ENCODE measurements around the gene SYNE3. TPM values are rescaled to one million over a fixed set of nuclear protein-coding genes. Genes with fewer than 3 reads are reported as not detected.
A peak's percentile ranks its signal among the peaks of the same experiment; 100 is the strongest.

The SYNE3 gene
- total RNA-seq, 2 experiments from 2014 or later: 21.6 to 22.8 TPM

GRCh38 chr14:95481391-95482022 lies 34.9 kb downstream of the SYNE3 start:
- intact Hi-C loops (cut with micrococcal nuclease): loop anchor here (5.0 kb wide), 1 partner anchor 36 kb away; the partner anchor contains the start of gene SYNE3
- Mint-ChIP-seq H3K9me3 (no peaks in the 10 kb centered on the region), H3K4me1 (ENCODE audit: low read depth) (peaks cover 39% of the 10 kb centered on the region), H3K4me3 (no peak overlapping the region), H3K36me3 (ENCODE audit: low read depth) (peaks cover 2% of the 10 kb centered on the region), H3K27ac (no peak overlapping the region), H3K27me3 (ENCODE audit: low read depth) (no peaks in the 10 kb centered on the region)
- CTCF ChIA-PET: interaction anchor here (1.3 to 2.4 kb wide), 2 partner anchors 45 to 52 kb away, joined by 3 to 12 read pairs; no protein-coding TSS in a partner anchor
- DNase-seq: no peak

GRCh38 chr14:95480887-95481226 lies 35.6 kb downstream of the SYNE3 start:
- H3K4me1 Mint-ChIP-seq (ENCODE audit: low read depth): peaks cover 37% of the 10 kb centered on the region
- H3K27ac Mint-ChIP-seq: peak overlapping the region; percentile 79
- H3K4me3 Mint-ChIP-seq: no peak overlapping the region
- intact Hi-C loops (cut with micrococcal nuclease): loop anchor here (5.0 kb wide), 1 partner anchor 36 kb away; the partner anchor contains the start of gene SYNE3
- CTCF ChIA-PET: interaction anchor here (0.9 to 2.4 kb wide), 3 partner anchors 36 to 52 kb away, joined by 3 to 12 read pairs (median 3); no protein-coding TSS in a partner anchor
- no peaks in the 10 kb centered on the region for H3K9me3 Mint-ChIP-seq
- DNase-seq: no peak
- H3K27me3 Mint-ChIP-seq (ENCODE audit: low read depth): no peaks in the 10 kb centered on the region
- peaks cover 6% of the 10 kb centered on the region for H3K36me3 Mint-ChIP-seq (ENCODE audit: low read depth)

GRCh38 chr14:95480109-95480886 lies 36.2 kb downstream of the SYNE3 start:
- H3K9me3 Mint-ChIP-seq: no peaks in the 10 kb centered on the region
- intact Hi-C loops (cut with micrococcal nuclease): loop anchor here (5.0 kb wide), 1 partner anchor 37 kb away; the partner anchor contains the start of gene SYNE3
- peak overlapping the region; percentile 79 for H3K27ac Mint-ChIP-seq
- H3K4me1 Mint-ChIP-seq (ENCODE audit: low read depth): peaks cover 32% of the 10 kb centered on the region
- no peaks in the 10 kb centered on the region for H3K27me3 Mint-ChIP-seq (ENCODE audit: low read depth)
- no peak overlapping the region for H3K4me3 Mint-ChIP-seq
- CTCF ChIA-PET: interaction anchor here (0.9 to 2.4 kb wide), 3 partner anchors 36 to 53 kb away, joined by 3 to 12 read pairs (median 3); no protein-coding TSS in a partner anchor
- peak; percentile 30 for DNase-seq
- peaks cover 6% of the 10 kb centered on the region for H3K36me3 Mint-ChIP-seq (ENCODE audit: low read depth)

GRCh38 chr14:95479494-95479893 lies 37.0 kb downstream of the SYNE3 start:
- Mint-ChIP-seq H3K27me3 (ENCODE audit: low read depth) (no peaks in the 10 kb centered on the region), H3K9me3 (no peaks in the 10 kb centered on the region), H3K36me3 (ENCODE audit: low read depth) (peaks cover 8% of the 10 kb centered on the region), H3K4me3 (no peak overlapping the region), H3K27ac (no peak overlapping the region), H3K4me1 (ENCODE audit: low read depth) (peaks cover 33% of the 10 kb centered on the region)
- CTCF ChIA-PET: interaction anchor here (2.4 kb wide), 1 partner anchor 47 kb away, joined by 12 read pairs; no protein-coding TSS in a partner anchor
- intact Hi-C loops (cut with micrococcal nuclease): no loop called here
- no peak for DNase-seq

- no peak overlapping the region for H3K27ac Mint-ChIP-seq
- H3K27me3 Mint-ChIP-seq (ENCODE audit: low read depth): no peaks in the 10 kb centered on the region
- no peaks in the 10 kb centered on the region for H3K9me3 Mint-ChIP-seq
- intact Hi-C loops (cut with micrococcal nuclease): no loop called here
- CTCF ChIA-PET: interaction anchor here (0.5 to 0.9 kb wide), 2 partner anchors 17 to 106 kb away, joined by 3 to 4 read pairs; no protein-coding TSS in a partner anchor
- no peak overlapping the region for H3K4me3 Mint-ChIP-seq
- DNase-seq: no peak
- H3K36me3 Mint-ChIP-seq (ENCODE audit: low read depth): peaks cover 14% of the 10 kb centered on the region
- peaks cover 33% of the 10 kb centered on the region for H3K4me1 Mint-ChIP-seq (ENCODE audit: low read depth)
These were observed 37.6 kb downstream of the SYNE3 start for GRCh38 chr14:95478818-95479217.

- Mint-ChIP-seq H3K27ac (no peak overlapping the region), H3K36me3 (ENCODE audit: low read depth) (peaks cover 17% of the 10 kb centered on the region), H3K4me3 (no peak overlapping the region), H3K9me3 (no peaks in the 10 kb centered on the region), H3K27me3 (ENCODE audit: low read depth) (no peaks in the 10 kb centered on the region), H3K4me1 (ENCODE audit: low read depth) (peaks cover 36% of the 10 kb centered on the region)
- intact Hi-C loops (cut with micrococcal nuclease): no loop called here
- DNase-seq: no peak
- CTCF ChIA-PET: interaction anchor here (0.5 to 0.9 kb wide), 3 partner anchors 18 to 106 kb away, joined by 3 to 4 read pairs (median 3); no protein-coding TSS in a partner anchor
These were observed 38.1 kb downstream of the SYNE3 start for GRCh38 chr14:95478309-95478708.

- intact Hi-C loops (cut with micrococcal nuclease): no loop called here
- peaks cover 20% of the 10 kb centered on the region for H3K36me3 Mint-ChIP-seq (ENCODE audit: low read depth)
- DNase-seq: no peak
- CTCF ChIA-PET: interaction anchor here (0.9 kb wide), 1 partner anchor 21 kb away, joined by 3 read pairs; no protein-coding TSS in a partner anchor
- H3K27me3 Mint-ChIP-seq (ENCODE audit: low read depth): no peaks in the 10 kb centered on the region
- no peak overlapping the region for H3K27ac Mint-ChIP-seq
- H3K4me1 Mint-ChIP-seq (ENCODE audit: low read depth): peaks cover 41% of the 10 kb centered on the region
- H3K9me3 Mint-ChIP-seq: no peaks in the 10 kb centered on the region
- no peak overlapping the region for H3K4me3 Mint-ChIP-seq
These were observed 38.8 kb downstream of the SYNE3 start for GRCh38 chr14:95477411-95478269.

- H3K4me3 Mint-ChIP-seq: no peak overlapping the region
- H3K27ac Mint-ChIP-seq: no peak overlapping the region
- intact Hi-C loops (cut with micrococcal nuclease): no loop called here
- peaks cover 44% of the 10 kb centered on the region for H3K4me1 Mint-ChIP-seq (ENCODE audit: low read depth)
- H3K9me3 Mint-ChIP-seq: no peaks in the 10 kb centered on the region
- DNase-seq: no peak
- no peaks in the 10 kb centered on the region for H3K27me3 Mint-ChIP-seq (ENCODE audit: low read depth)
- H3K36me3 Mint-ChIP-seq (ENCODE audit: low read depth): peaks cover 24% of the 10 kb centered on the region
- CTCF ChIA-PET: no interaction called here
These were observed 39.7 kb downstream of the SYNE3 start for GRCh38 chr14:95476747-95477146.

- Mint-ChIP-seq H3K9me3 (no peaks in the 10 kb centered on the region), H3K4me1 (ENCODE audit: low read depth) (peaks cover 35% of the 10 kb centered on the region), H3K27ac (no peak overlapping the region), H3K4me3 (no peak overlapping the region), H3K27me3 (ENCODE audit: low read depth) (no peaks in the 10 kb centered on the region), H3K36me3 (ENCODE audit: low read depth) (peaks cover 24% of the 10 kb centered on the region)
- intact Hi-C loops (cut with micrococcal nuclease): no loop called here
- DNase-seq: no peak
- CTCF ChIA-PET: no interaction called here
These were observed 40.8 kb downstream of the SYNE3 start for GRCh38 chr14:95475540-95476240.

- H3K4me3 Mint-ChIP-seq: no peak overlapping the region
- no peak for DNase-seq
- peaks cover 22% of the 10 kb centered on the region for H3K36me3 Mint-ChIP-seq (ENCODE audit: low read depth)
- intact Hi-C loops (cut with micrococcal nuclease): no loop called here
- CTCF ChIA-PET: interaction anchor here (1.7 kb wide), 1 partner anchor 12 kb away, joined by 5 read pairs; no protein-coding TSS in a partner anchor
- H3K27ac Mint-ChIP-seq: no peak overlapping the region
- H3K27me3 Mint-ChIP-seq (ENCODE audit: low read depth): no peaks in the 10 kb centered on the region
- no peaks in the 10 kb centered on the region for H3K9me3 Mint-ChIP-seq
- H3K4me1 Mint-ChIP-seq (ENCODE audit: low read depth): peaks cover 29% of the 10 kb centered on the region
These were observed 41.5 kb downstream of the SYNE3 start for GRCh38 chr14:95474941-95475340.

GRCh38 chr14:95474486-95474885 lies 42.0 kb downstream of the SYNE3 start:
- Mint-ChIP-seq H3K27ac (no peak overlapping the region), H3K27me3 (ENCODE audit: low read depth) (no peaks in the 10 kb centered on the region), H3K36me3 (ENCODE audit: low read depth) (peaks cover 22% of the 10 kb centered on the region), H3K4me3 (no peak overlapping the region), H3K9me3 (no peaks in the 10 kb centered on the region), H3K4me1 (ENCODE audit: low read depth) (peaks cover 27% of the 10 kb centered on the region)
- no peak for DNase-seq
- CTCF ChIA-PET: interaction anchor here (1.7 kb wide), 1 partner anchor 11 kb away, joined by 5 read pairs; no protein-coding TSS in a partner anchor
- intact Hi-C loops (cut with micrococcal nuclease): no loop called here

All from activated naive CD4-positive, alpha-beta T cell treated with anti-CD3 and anti-CD28 coated beads for 36 hours (primary cell).